GM18951 (cell line): ENCODE measurements around the gene AHDC1.
"Not testable (repeated sequence)": the region's sequence is repeated elsewhere in the genome, so short reads cannot be mapped to it uniquely, and the experiment has no call there.

Experiments used
- POLR2A ChIP-seq: IDR thresholded peaks from 4 replicates; pipeline ENCODE4 v1.6.1; 2011; ENCODE audit warnings: mild to moderate bottlenecking; ENCODE audit not compliant: insufficient read length, insufficient read depth; ENCODE audit errors: extremely low read depth
- in situ Hi-C: fragments of 300-500 bp; cut with MboI; formaldehyde crosslinking; loops from one replicate; pipeline ENCODE4 v1.12.0; 2022; ENCODE audit warnings: low sequenced_read_pairs, mixed read lengths, inconsistent platforms; ENCODE audit not compliant: unreplicated experiment

AHDC1 gene

GRCh38 chr1:27545271-27545670 is 58.7 kb downstream of the AHDC1 start:
- in situ Hi-C loops, result no loop called here
- TF ChIP-seq POLR2A, result no peak

- in situ Hi-C loops, result no loop called here
These were observed 59.1 kb downstream of the AHDC1 start for GRCh38 chr1:27544834-27545233.

GRCh38 chr1:27543284-27543683 is 60.7 kb downstream of the AHDC1 start:
- TF ChIP-seq POLR2A, result no peak
- in situ Hi-C loops, result no loop called here

More at GRCh38 chr1:27544834-27545233, 59.1 kb downstream of the AHDC1 start:
- no peak for TF ChIP-seq POLR2A

GRCh38 chr1:27542463-27543273 is 61.3 kb downstream of the AHDC1 start:
- in situ Hi-C loops, result no loop called here

GRCh38 chr1:27539901-27540861 is 63.8 kb downstream of the AHDC1 start:
- in situ Hi-C loops, result no loop called here
- TF ChIP-seq POLR2A, result no peak

More at GRCh38 chr1:27542463-27543273, 61.3 kb downstream of the AHDC1 start:
- no peak for TF ChIP-seq POLR2A

- no peak for TF ChIP-seq POLR2A
- in situ Hi-C loops, result no loop called here
These were observed 65.2 kb downstream of the AHDC1 start for GRCh38 chr1:27538793-27539192.

- in situ Hi-C loops, result not testable (repeated sequence)
These were observed 65.7 kb downstream of the AHDC1 start for GRCh38 chr1:27538305-27538676.

GRCh38 chr1:27536767-27537166 is 67.2 kb downstream of the AHDC1 start:
- in situ Hi-C loops, result no loop called here
- TF ChIP-seq POLR2A, result no peak

GRCh38 chr1:27536010-27536757 is 67.8 kb downstream of the AHDC1 start:
- TF ChIP-seq POLR2A, result no peak

GRCh38 chr1:27535386-27535785 is 68.6 kb downstream of the AHDC1 start:
- TF ChIP-seq POLR2A, result no peak
- in situ Hi-C loops, result no loop called here

More at GRCh38 chr1:27536010-27536757, 67.8 kb downstream of the AHDC1 start:
- in situ Hi-C loops, result no loop called here

- in situ Hi-C loops, result no loop called here
- TF ChIP-seq POLR2A, result no peak
These were observed 71.8 kb downstream of the AHDC1 start for GRCh38 chr1:27531959-27532685.

GRCh38 chr1:27530192-27530591 is 73.8 kb downstream of the AHDC1 start:
- in situ Hi-C loops, result no loop called here
- no peak for TF ChIP-seq POLR2A
